Measurements from ENCODE around the gene GALNT14.

The GALNT14 gene

DNA sequence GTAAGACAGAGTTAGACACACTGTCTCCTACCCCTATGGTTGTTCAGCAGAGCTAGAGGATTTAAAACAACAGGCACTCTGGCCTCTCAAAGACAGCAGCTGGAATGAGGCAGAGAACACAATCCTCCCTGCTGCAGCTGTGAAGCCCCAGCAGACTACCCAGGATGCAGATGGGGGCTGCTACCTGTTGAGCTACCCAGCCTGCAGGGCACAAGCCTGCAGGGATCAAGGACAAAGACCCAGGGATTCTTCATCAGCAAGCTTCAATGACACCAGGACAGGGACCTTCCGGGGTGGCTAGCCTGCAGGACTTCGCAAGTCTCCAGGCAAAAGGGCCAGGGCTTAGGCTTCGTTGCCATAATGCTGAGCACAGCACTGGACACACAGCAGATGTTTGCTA, 27.2 kb downstream of the GALNT14 start:
- Histone ChIP-seq H3K4me1 (ENCODE audit: control insufficient read depth, insufficient read depth, low read depth, low read length) (peaks cover 7% of the 10 kb centered on the region), H2AK5ac (ENCODE audit: low read length, severe bottlenecking) (no peak overlapping the region), H3K9me3 (ENCODE audit: control insufficient read depth, low read length) (no peaks in the 10 kb centered on the region), H3K27ac (ENCODE audit: low read length, poor library complexity, severe bottlenecking) (no peak overlapping the region), H2BK12ac (ENCODE audit: low read length in 2 of 2) (no peak overlapping the region), H3K9ac (ENCODE audit: low read length) (no peak overlapping the region), H3K36me3 (ENCODE audit: control insufficient read depth in 1 of 2, insufficient read depth in 2 of 2, low read depth in 1 of 2, low read length in 2 of 2) (peaks cover 0 to 10% of the 10 kb centered on the region in 2 experiments), H2BK15ac (ENCODE audit: low read depth, poor library complexity, severe bottlenecking) (no peak overlapping the region), H3K4me3 (ENCODE audit: insufficient read depth in 1 of 2, low read depth in 1 of 2, low read length in 2 of 2) (no peak overlapping the region), H2AFZ (ENCODE audit: low read depth, low read length) (no peak overlapping the region), H4K8ac (ENCODE audit: low read length) (no peak overlapping the region), H3K79me1 (replicated peaks; ENCODE audit: low read length, poor library complexity, severe bottlenecking) (peaks cover 42% of the 10 kb centered on the region), H2BK5ac (ENCODE audit: low read depth, low read length, poor library complexity, severe bottlenecking) (no peak overlapping the region), H4K91ac (ENCODE audit: low read length) (no peak overlapping the region), H3K18ac (ENCODE audit: low read depth in 1 of 2, low read length in 2 of 2) (no peak overlapping the region), H3K4me2 (ENCODE audit: low read length, poor library complexity, severe bottlenecking) (no peak overlapping the region), H2BK120ac (ENCODE audit: low read depth, low read length) (no peak overlapping the region), H3K14ac (ENCODE audit: low read length in 2 of 2) (no peak overlapping the region), H3K4ac (ENCODE audit: low read depth in 1 of 2, low read length in 2 of 2) (no peak overlapping the region), H3K23ac (ENCODE audit: low read length in 2 of 2) (no peak overlapping the region), H3K27me3 (ENCODE audit: control insufficient read depth in 1 of 2, insufficient read depth in 1 of 2, low read length in 2 of 2) (peaks cover 0 to 3% of the 10 kb centered on the region in 2 experiments)
- no peak for DNase-seq
- 66% methylated on average over 3 of the region's 3 CpGs for WGBS

DNA sequence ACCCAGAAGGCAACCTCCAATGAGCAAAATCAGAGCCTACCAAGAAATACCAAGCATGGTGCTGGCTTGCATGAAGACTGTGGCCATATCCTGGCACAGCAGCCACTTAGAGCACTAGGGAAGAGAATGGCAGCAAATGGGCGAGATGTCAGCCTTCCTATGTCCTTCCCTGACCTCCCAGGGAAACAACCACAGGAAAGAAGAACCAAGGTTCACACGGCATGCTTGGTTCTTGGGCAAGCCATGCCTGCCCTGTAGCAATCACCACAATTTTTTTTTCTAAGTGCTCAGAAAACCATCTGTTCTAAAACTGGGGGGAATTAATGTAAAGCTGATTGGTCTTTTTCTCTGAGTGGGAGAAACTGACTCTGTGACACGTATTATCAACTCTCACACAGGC, 27.8 kb downstream of the GALNT14 start:
- Histone ChIP-seq H3K14ac (ENCODE audit: low read length in 2 of 2) (no peak overlapping the region), H2BK5ac (ENCODE audit: low read depth, low read length, poor library complexity, severe bottlenecking) (no peak overlapping the region), H3K18ac (ENCODE audit: low read depth in 1 of 2, low read length in 2 of 2) (no peak overlapping the region), H3K9ac (ENCODE audit: low read length) (no peak overlapping the region), H2AK5ac (ENCODE audit: low read length, severe bottlenecking) (no peak overlapping the region), H3K4me1 (ENCODE audit: control insufficient read depth, insufficient read depth, low read depth, low read length) (peaks cover 7% of the 10 kb centered on the region), H3K27ac (ENCODE audit: low read length, poor library complexity, severe bottlenecking) (no peak overlapping the region), H2BK15ac (ENCODE audit: low read depth, poor library complexity, severe bottlenecking) (no peak overlapping the region), H4K91ac (ENCODE audit: low read length) (no peak overlapping the region), H3K27me3 (ENCODE audit: control insufficient read depth in 1 of 2, insufficient read depth in 1 of 2, low read length in 2 of 2) (peaks cover 0 to 3% of the 10 kb centered on the region in 2 experiments), H4K8ac (ENCODE audit: low read length) (no peak overlapping the region), H3K23ac (ENCODE audit: low read length in 2 of 2) (no peak overlapping the region), H3K4me2 (ENCODE audit: low read length, poor library complexity, severe bottlenecking) (no peak overlapping the region), H3K9me3 (ENCODE audit: control insufficient read depth, low read length) (no peaks in the 10 kb centered on the region), H3K4ac (ENCODE audit: low read depth in 1 of 2, low read length in 2 of 2) (no peak overlapping the region), H2AFZ (ENCODE audit: low read depth, low read length) (no peak overlapping the region), H3K79me1 (replicated peaks; ENCODE audit: low read length, poor library complexity, severe bottlenecking) (peaks cover 38% of the 10 kb centered on the region), H2BK120ac (ENCODE audit: low read depth, low read length) (no peak overlapping the region), H2BK12ac (ENCODE audit: low read length in 2 of 2) (no peak overlapping the region), H3K4me3 (ENCODE audit: insufficient read depth in 1 of 2, low read depth in 1 of 2, low read length in 2 of 2) (no peak overlapping the region), H3K36me3 (ENCODE audit: control insufficient read depth in 1 of 2, insufficient read depth in 2 of 2, low read depth in 1 of 2, low read length in 2 of 2) (peaks cover 0 to 10% of the 10 kb centered on the region in 2 experiments)
- DNase-seq, result no peak
- 13% methylated on average over 1 of the region's 3 CpGs for WGBS

DNA sequence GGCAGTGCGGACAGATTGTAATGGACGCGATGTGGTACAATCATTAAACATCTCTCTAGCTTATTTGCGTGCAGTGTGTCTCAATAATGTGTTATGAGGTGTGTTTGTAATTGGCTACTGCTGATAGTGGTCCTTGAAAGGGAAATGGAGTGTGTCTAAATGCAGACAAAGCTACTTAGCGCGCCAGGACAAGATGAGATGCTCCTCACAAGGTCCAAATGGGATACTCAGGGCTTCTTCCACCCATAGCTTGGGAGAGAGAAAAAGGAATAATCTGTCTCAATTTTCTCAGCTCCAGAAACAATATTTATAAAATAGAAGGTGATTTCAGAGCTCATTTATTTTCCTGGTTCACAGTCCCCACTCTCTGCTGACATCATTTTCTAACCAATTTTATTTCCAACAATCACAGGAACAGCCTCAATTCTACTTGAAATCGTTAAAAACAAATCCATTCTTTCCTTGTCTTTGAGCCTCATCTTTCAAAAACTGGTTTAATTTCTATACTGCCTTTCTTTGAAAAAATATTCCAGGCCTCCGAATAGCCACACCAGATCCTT, 28.5 kb downstream of the GALNT14 start:
- Histone ChIP-seq H2BK120ac (ENCODE audit: low read depth, low read length) (no peak overlapping the region), H3K14ac (ENCODE audit: low read length in 2 of 2) (no peak overlapping the region), H3K18ac (ENCODE audit: low read depth in 1 of 2, low read length in 2 of 2) (no peak overlapping the region), H3K23ac (ENCODE audit: low read length in 2 of 2) (no peak overlapping the region), H3K4me3 (ENCODE audit: insufficient read depth in 1 of 2, low read depth in 1 of 2, low read length in 2 of 2) (no peak overlapping the region), H2BK12ac (ENCODE audit: low read length in 2 of 2) (no peak overlapping the region), H2BK15ac (ENCODE audit: low read depth, poor library complexity, severe bottlenecking) (no peak overlapping the region), H3K4me1 (ENCODE audit: control insufficient read depth, insufficient read depth, low read depth, low read length) (peaks cover 7% of the 10 kb centered on the region), H2AK5ac (ENCODE audit: low read length, severe bottlenecking) (no peak overlapping the region), H4K8ac (ENCODE audit: low read length) (no peak overlapping the region), H3K9me3 (ENCODE audit: control insufficient read depth, low read length) (no peaks in the 10 kb centered on the region), H3K27ac (ENCODE audit: low read length, poor library complexity, severe bottlenecking) (no peak overlapping the region), H3K9ac (ENCODE audit: low read length) (no peak overlapping the region), H3K79me1 (replicated peaks; ENCODE audit: low read length, poor library complexity, severe bottlenecking) (peaks cover 35% of the 10 kb centered on the region), H3K4ac (ENCODE audit: low read depth in 1 of 2, low read length in 2 of 2) (no peak overlapping the region), H2AFZ (ENCODE audit: low read depth, low read length) (no peak overlapping the region), H2BK5ac (ENCODE audit: low read depth, low read length, poor library complexity, severe bottlenecking) (no peak overlapping the region), H3K27me3 (ENCODE audit: control insufficient read depth in 1 of 2, insufficient read depth in 1 of 2, low read length in 2 of 2) (peaks cover 0 to 3% of the 10 kb centered on the region in 2 experiments), H4K91ac (ENCODE audit: low read length) (no peak overlapping the region), H3K4me2 (ENCODE audit: low read length, poor library complexity, severe bottlenecking) (no peak overlapping the region), H3K36me3 (ENCODE audit: control insufficient read depth in 1 of 2, insufficient read depth in 2 of 2, low read depth in 1 of 2, low read length in 2 of 2) (peaks cover 0 to 10% of the 10 kb centered on the region in 2 experiments)
- no peak for DNase-seq
- WGBS, result 79% methylated on average over 6 of the region's 8 CpGs

DNA sequence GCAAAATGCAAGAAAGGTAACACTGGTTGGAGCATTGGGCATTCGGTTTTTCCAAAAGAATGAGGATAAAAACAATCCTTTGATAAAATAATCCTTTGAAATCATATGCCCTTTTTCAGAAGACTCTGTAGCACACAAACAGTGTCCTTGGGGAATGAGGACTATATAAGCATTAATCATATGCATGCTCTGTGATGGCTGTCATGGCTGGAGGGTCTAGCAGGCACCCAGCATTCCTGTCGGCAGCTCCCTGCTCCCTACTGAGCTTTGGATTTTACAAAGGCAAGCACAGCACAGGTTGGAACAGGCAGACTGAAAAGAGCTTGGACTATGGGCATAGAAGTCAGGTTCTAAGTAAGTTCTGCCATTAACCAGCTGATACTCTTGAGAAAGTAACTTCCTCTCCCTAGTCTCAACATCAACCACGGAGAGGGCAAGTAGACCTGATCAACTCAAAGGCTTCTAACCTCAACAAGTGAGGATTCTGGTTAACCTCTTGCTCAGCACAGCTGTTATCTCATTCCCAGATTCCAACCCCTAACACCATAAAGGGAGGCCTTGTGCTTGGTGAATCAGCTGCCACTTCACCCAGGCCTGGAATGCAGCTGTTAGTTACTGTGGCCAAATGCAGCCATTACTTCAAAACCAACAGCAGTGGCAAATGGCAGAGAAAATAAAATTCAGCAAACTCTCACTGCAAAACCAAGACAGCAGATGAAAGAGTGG, 29.5 kb downstream of the GALNT14 start:
- Histone ChIP-seq H2BK12ac (ENCODE audit: low read length in 2 of 2) (no peak overlapping the region), H4K91ac (ENCODE audit: low read length) (no peak overlapping the region), H3K4me1 (ENCODE audit: control insufficient read depth, insufficient read depth, low read depth, low read length) (peaks cover 7% of the 10 kb centered on the region), H3K4me2 (ENCODE audit: low read length, poor library complexity, severe bottlenecking) (no peak overlapping the region), H3K23ac (ENCODE audit: low read length in 2 of 2) (no peak overlapping the region), H3K27me3 (ENCODE audit: control insufficient read depth in 1 of 2, insufficient read depth in 1 of 2, low read length in 2 of 2) (peaks cover 0 to 7% of the 10 kb centered on the region in 2 experiments), H4K8ac (ENCODE audit: low read length) (no peak overlapping the region), H3K9ac (ENCODE audit: low read length) (no peak overlapping the region), H2BK5ac (ENCODE audit: low read depth, low read length, poor library complexity, severe bottlenecking) (no peak overlapping the region), H3K18ac (ENCODE audit: low read depth in 1 of 2, low read length in 2 of 2) (no peak overlapping the region), H2AK5ac (ENCODE audit: low read length, severe bottlenecking) (no peak overlapping the region), H3K4me3 (ENCODE audit: insufficient read depth in 1 of 2, low read depth in 1 of 2, low read length in 2 of 2) (no peak overlapping the region), H2BK15ac (ENCODE audit: low read depth, poor library complexity, severe bottlenecking) (no peak overlapping the region), H3K14ac (ENCODE audit: low read length in 2 of 2) (no peak overlapping the region), H3K27ac (ENCODE audit: low read length, poor library complexity, severe bottlenecking) (peak overlapping the region; percentile 4), H3K4ac (ENCODE audit: low read depth in 1 of 2, low read length in 2 of 2) (no peak overlapping the region), H3K36me3 (ENCODE audit: control insufficient read depth in 1 of 2, insufficient read depth in 2 of 2, low read depth in 1 of 2, low read length in 2 of 2) (peaks cover 0 to 10% of the 10 kb centered on the region in 2 experiments), H3K9me3 (ENCODE audit: control insufficient read depth, low read length) (no peaks in the 10 kb centered on the region), H2BK120ac (ENCODE audit: low read depth, low read length) (no peak overlapping the region), H3K79me1 (replicated peaks; ENCODE audit: low read length, poor library complexity, severe bottlenecking) (peaks cover 34% of the 10 kb centered on the region), H2AFZ (ENCODE audit: low read depth, low read length) (no peak overlapping the region)
- WGBS, result 85% methylated on average over 2 of the region's 3 CpGs
- DNase-seq, result no peak

Measured in mesenchymal stem cell (in vitro differentiated cells and primary cell).